ENCODE data around the gene ARID1B.

GRCh38 chr6:156801712-156802111 lies 24.5 kb downstream of the ARID1B start:
- TF ChIP-seq CTCF (IDR thresholded peaks at IDR 0.05; ENCODE audit: poor library complexity) = no peak
- TF ChIP-seq EZH2phosphoT487 (IDR thresholded peaks at IDR 0.05; ENCODE audit: low read depth, severe bottlenecking, unreplicated experiment) = no peak
- TF ChIP-seq EZH2 (IDR thresholded peaks at IDR 0.05; ENCODE audit: borderline replicate concordance) = no peak
